IgD-negative memory B cell (primary cell): ENCODE measurements around the gene PTPRM. TPM values are rescaled to one million over a fixed set of nuclear protein-coding genes. Genes with fewer than 3 reads are reported as not detected.
A peak's percentile ranks its signal among the peaks of the same experiment; 100 is the strongest.

Experiments
- H3K27ac Mint-ChIP-seq, 3 donors: one replicate each; pipeline ENCODE4 v1.8.0; 2020 to 2022; ENCODE audit warnings: mild to moderate bottlenecking in 3 of 3, mixed read lengths in 3 of 3, moderate library complexity in 1 of 3
- H3K27me3 Mint-ChIP-seq: one replicate; pipeline ENCODE4 v1.8.0; 2021; ENCODE audit warnings: mixed read lengths
- H3K36me3 Mint-ChIP-seq: one replicate; pipeline ENCODE4 v1.8.0; 2020; ENCODE audit warnings: mild to moderate bottlenecking, mixed read lengths
- H3K4me1 Mint-ChIP-seq, 3 donors: one replicate each; pipeline ENCODE4 v1.8.0; 2020 to 2022; ENCODE audit warnings: mixed read lengths in 3 of 3, mild to moderate bottlenecking in 1 of 3
- H3K4me3 Mint-ChIP-seq, 4 donors: one replicate each; pipeline ENCODE4 v1.8.0; 2020 to 2022; ENCODE audit warnings: mild to moderate bottlenecking in 4 of 4, mixed read lengths in 4 of 4, moderate library complexity in 3 of 4
- H3K9me3 Mint-ChIP-seq, 3 donors: one replicate each; pipeline ENCODE4 v1.8.0; 2020 to 2021; ENCODE audit warnings: mixed read lengths in 3 of 3, mild to moderate bottlenecking in 1 of 3
- polyA plus RNA-seq: library from polyadenylated mRNA; unstranded; fragments of 300-500 nt; fragmentation: Illumina TruSeq; gene quantifications from one replicate; pipeline ENCODE4 v1.2.3, GENCODE V29; 2021

Gene PTPRM
- polyA plus RNA-seq, 1 donor from 2014 or later, result 0.61 TPM

DNA sequence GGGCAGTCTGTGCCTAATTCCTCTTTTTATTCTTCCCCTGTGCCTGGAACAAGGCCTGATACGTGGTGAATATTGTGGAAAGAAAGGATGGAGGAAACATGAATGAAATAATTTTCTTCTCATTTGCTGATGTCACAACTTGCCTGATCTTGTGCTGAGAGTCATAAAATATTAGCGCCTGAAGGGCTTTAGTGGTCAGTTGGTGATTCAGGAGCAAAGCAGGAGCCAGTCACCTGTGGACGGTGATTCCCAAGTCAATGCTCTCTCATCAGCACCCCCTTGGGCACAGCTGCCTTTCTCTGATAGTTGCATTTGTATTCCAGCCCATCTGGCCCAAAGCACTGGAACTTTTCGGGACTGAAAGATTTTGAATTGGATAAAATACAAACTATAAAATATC is 539.5 kb downstream of the PTPRM start:
- no peak overlapping the region for H3K4me3 Mint-ChIP-seq
- H3K9me3 Mint-ChIP-seq, result peaks cover 0 to 11% (median 3%) of the 10 kb centered on the region in 3 donors
- no peaks in the 10 kb centered on the region for H3K36me3 Mint-ChIP-seq
- H3K27ac Mint-ChIP-seq, result no peak overlapping the region
- no peaks in the 10 kb centered on the region for H3K27me3 Mint-ChIP-seq
- no peaks in the 10 kb centered on the region for H3K4me1 Mint-ChIP-seq

DNA sequence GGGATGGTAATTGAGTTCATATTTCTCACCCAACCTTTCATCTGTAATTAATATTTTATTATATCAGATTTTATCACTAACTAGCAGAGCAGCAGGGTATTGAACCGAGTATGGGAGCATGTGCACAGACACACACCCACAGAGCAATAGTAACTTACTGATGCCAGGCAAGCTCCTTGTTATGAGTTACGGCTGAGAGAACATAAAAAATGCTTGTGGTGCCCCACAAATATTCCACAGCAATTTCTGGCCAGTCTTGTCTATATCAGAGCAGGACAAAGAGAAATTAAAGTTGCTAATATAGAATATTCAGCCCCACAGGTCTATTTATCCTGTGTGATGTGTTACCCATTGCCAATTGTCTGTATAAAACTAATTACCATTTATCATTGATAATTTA is 540.3 kb downstream of the PTPRM start:
- Mint-ChIP-seq H3K4me1 (no peaks in the 10 kb centered on the region), H3K27ac (no peak overlapping the region), H3K9me3 (peaks cover 0 to 10% (median 3%) of the 10 kb centered on the region in 3 donors), H3K4me3 (no peak overlapping the region), H3K27me3 (no peaks in the 10 kb centered on the region), H3K36me3 (no peaks in the 10 kb centered on the region)

DNA sequence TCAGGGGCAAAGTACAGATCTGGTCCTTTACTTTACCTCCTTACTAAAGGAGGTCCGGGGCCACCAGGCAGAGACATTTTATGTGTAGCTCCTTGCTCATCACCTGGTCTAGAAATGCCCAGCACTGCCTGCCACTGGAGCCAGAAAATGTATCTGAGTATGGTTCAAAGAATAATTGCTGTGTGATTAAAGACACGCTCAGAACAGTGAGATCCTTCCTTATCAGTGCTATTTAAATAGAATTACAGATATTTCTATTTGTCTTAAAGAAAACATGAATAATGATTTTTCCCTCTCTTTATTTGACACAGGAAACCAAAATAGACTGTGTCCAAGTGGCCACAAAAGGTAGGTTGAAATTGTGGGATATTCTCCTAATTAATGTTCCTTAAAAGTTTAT is 547.4 kb downstream of the PTPRM start:
- Mint-ChIP-seq H3K4me1 (no peaks in the 10 kb centered on the region), H3K36me3 (no peaks in the 10 kb centered on the region), H3K27me3 (no peaks in the 10 kb centered on the region), H3K27ac (no peak overlapping the region), H3K4me3 (no peak overlapping the region), H3K9me3 (peaks cover 0 to 2% (median 0%) of the 10 kb centered on the region in 3 donors)

DNA sequence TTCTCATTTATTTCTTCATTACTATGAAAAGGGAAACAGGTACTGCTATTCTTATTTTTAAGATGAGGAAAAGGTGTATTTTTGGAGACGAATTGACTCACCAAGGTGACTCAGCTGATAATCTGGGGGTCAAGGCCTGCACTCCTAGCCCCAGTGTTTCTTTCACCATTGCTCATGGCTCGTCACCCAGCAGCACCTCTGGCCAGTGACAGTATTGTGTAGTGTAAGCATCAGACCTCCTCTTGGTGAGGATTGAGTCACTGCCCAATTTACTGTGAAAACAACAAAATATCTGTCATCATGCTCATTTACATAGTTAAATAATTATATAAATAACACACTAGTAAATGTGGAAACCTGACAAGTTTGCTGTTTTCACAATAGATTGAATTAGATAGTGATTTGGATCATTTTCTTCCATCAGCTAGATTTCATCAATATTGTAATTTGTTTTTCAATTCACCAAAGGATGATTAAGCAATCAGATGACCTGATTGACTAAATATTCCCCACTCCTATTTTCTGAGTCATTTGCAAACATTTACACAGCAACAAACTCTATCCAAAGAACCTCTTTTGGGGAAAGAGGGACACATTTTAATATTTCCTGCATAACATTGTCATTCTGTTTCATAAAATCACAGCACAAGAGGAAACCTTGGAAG is 549.4 kb downstream of the PTPRM start:
- no peaks in the 10 kb centered on the region for H3K36me3 Mint-ChIP-seq
- H3K27ac Mint-ChIP-seq, result no peak overlapping the region
- peaks cover 0 to 2% (median 0%) of the 10 kb centered on the region in 3 donors for H3K9me3 Mint-ChIP-seq
- no peak overlapping the region for H3K4me3 Mint-ChIP-seq
- no peaks in the 10 kb centered on the region for H3K4me1 Mint-ChIP-seq
- no peaks in the 10 kb centered on the region for H3K27me3 Mint-ChIP-seq

DNA sequence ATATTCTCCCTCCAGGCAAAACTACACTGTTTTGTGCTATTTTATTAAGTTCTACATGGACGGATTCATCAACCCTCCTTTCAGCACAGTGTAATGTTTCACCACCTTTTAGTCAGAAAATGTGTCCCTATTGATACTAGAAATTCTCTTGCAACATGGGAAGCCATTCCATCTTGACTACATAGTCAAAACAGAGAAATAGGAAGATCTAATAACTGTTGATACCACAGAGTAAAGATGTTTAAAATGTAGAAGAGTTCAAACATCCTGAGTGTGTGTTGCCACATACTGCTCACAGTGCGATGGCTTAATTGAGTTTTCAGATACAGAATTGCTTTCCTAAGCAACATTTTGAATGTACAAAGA is 549.9 kb downstream of the PTPRM start:
- H3K4me3 Mint-ChIP-seq, result no peak overlapping the region
- H3K27ac Mint-ChIP-seq, result no peak overlapping the region
- no peaks in the 10 kb centered on the region for H3K4me1 Mint-ChIP-seq
- H3K9me3 Mint-ChIP-seq, result peaks cover 0 to 2% (median 0%) of the 10 kb centered on the region in 3 donors
- H3K27me3 Mint-ChIP-seq, result no peaks in the 10 kb centered on the region
- no peaks in the 10 kb centered on the region for H3K36me3 Mint-ChIP-seq

DNA sequence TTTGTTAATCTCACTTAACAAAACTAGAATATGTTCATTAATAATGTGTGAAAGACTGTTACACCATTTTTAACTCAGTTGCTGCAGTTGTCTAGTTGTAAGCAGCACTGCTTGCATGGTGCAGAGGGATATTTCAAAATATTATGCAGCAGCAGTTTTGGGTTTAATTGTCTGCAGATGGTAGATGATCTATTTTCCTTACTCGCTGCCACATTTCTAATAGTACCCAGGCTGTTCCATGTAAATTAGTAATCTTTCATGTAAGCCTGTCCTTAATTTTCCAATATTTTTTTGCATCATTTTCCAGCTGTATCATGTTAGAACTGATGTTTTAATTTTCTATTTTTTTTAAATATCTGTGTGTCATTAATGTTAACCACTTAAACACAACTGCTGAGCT is 554.0 kb downstream of the PTPRM start:
- Mint-ChIP-seq H3K9me3 (no peaks in the 10 kb centered on the region), H3K4me1 (no peaks in the 10 kb centered on the region), H3K27me3 (no peaks in the 10 kb centered on the region), H3K27ac (no peak overlapping the region), H3K36me3 (no peaks in the 10 kb centered on the region), H3K4me3 (no peak overlapping the region)

DNA sequence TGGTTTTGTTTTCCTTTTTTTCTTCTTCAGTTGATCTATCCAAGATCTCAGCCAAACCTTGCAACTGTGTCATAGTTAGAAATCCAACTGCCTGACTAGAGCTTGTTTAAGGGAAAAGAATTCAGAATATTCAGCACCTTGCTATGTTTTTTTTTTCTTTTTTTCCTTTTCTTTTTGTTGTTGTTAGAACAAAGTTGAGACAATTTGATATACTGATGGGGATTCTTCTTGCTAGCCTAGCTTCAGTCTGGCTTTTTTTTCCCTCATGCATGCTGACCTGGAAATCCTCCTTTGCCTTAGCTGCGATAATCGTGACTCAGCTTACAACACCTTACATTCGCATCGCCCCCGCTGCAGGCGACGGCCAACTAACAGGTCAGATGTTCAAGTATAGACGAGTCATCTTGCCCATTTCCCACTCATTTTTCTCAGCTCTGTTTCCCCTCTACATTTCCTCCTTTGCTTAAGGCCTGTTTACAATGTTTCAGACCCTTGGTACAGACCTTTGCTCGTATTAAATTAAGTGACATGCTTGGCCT is 554.9 kb downstream of the PTPRM start:
- Mint-ChIP-seq H3K36me3 (no peaks in the 10 kb centered on the region), H3K4me1 (no peaks in the 10 kb centered on the region), H3K27me3 (no peaks in the 10 kb centered on the region), H3K4me3 (no peak overlapping the region), H3K27ac (no peak overlapping the region), H3K9me3 (peaks cover 0 to 5% (median 3%) of the 10 kb centered on the region in 3 donors)

DNA sequence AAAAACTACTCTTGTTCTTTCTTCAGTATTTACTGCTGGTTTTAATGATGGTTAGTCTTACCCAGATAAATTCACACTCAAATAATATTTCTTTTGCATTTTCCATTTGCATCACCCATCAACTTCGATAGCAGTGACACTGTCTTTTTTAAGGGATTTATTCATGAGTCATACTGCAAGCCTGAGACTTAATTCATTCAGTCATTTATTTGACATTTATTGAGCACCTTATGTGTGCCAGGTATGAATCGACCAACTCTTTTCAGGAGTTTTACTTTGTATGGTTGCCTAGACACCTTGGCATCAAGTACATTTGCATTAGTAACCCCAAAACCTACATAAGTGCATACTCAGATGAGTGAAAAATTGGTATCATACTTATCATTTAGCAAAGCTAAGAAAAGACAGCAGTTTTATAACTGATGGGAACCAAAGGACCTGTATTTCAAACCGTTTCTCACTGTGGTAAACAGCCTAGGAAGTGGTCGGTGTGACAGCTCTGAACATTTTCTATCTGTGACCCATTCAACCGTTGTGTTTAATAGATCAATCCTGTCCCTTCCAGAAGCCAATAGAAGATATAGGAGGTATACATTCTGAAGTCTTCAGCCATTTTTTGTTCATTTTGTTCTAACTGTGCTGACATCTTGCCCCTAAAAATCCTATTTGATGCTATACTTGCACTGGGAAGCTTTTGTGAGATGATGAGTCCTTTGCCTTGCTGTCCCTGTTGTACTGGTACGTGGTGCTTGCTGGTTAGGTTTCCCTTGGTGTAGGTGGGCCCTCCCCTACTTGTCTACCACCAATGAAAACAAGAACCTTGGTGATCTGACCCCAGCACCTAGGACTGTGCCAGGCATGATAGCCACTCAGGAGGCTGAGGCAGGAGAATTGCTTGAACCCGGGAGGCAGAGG is 557.4 kb downstream of the PTPRM start:
- Mint-ChIP-seq H3K9me3 (peaks cover 0 to 5% (median 4%) of the 10 kb centered on the region in 3 donors), H3K4me1 (no peaks in the 10 kb centered on the region), H3K27ac (peak overlapping the region in 1 of 3 donors; percentile 66), H3K4me3 (no peak overlapping the region), H3K27me3 (no peaks in the 10 kb centered on the region), H3K36me3 (no peaks in the 10 kb centered on the region)

DNA sequence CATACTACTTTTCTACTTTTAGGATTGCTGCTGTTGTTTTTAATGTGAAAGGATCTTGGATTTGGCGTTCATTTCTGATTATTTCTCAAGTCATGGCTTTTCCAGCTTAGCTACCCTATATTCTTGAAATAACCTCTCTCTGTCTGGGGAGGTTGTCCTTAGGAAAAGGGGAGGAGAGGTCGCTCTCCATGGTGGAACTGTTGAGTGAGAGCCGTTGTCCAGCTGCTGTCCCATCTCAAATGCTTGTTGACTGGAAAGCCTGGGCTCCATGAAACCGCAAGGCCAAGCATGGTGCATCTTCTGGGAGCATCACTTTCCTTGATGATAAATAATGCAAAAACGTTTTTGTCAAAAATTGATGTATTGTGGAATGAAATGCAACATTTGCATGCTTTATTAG is 563.0 kb downstream of the PTPRM start:
- no peak overlapping the region for H3K27ac Mint-ChIP-seq
- H3K4me3 Mint-ChIP-seq, result no peak overlapping the region
- no peaks in the 10 kb centered on the region for H3K27me3 Mint-ChIP-seq
- H3K4me1 Mint-ChIP-seq, result no peaks in the 10 kb centered on the region
- H3K36me3 Mint-ChIP-seq, result no peaks in the 10 kb centered on the region
- H3K9me3 Mint-ChIP-seq, result peaks cover 5 to 8% (median 7%) of the 10 kb centered on the region in 3 donors

DNA sequence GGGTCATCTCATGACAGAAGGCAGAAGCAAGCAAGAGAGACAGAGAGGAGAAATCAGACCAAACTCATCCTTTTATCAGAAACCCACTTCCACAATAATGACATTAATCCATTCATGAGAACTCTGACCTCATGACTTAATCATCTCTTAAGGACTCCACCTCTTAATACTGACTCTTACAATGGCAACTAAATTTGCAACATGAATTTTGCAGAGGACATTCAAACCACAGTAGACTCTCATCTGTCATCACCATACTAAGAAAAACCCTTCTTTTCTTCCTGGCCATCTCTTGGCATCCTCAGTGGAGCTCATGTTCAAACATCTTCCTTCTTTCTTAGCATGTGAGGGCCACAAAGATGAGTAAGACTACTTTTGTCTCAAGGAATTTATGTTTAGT is 565.9 kb downstream of the PTPRM start:
- no peaks in the 10 kb centered on the region for H3K36me3 Mint-ChIP-seq
- H3K27ac Mint-ChIP-seq, result peak overlapping the region in 1 of 3 donors; percentile 41
- H3K9me3 Mint-ChIP-seq, result peaks cover 1 to 7% (median 5%) of the 10 kb centered on the region in 3 donors
- no peaks in the 10 kb centered on the region for H3K27me3 Mint-ChIP-seq
- no peaks in the 10 kb centered on the region for H3K4me1 Mint-ChIP-seq
- H3K4me3 Mint-ChIP-seq, result no peak overlapping the region

DNA sequence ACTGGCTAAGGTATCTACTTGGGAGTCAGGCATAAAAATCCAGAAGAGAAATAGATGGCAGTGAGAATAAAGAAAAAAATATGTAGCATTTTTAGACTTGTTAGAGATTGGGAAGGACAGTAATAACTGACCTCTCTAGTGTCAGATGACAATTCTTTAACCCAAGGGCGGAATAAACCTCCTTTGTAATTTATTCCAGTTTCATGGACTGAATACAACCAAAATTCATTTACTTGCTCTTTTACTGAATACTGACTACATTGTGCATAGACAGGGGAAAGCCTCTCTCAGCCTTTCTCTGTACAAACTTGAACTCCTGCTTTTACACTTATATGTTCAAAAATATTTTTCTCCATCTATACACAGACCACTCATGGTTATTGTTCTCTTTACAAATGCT is 566.8 kb downstream of the PTPRM start:
- no peaks in the 10 kb centered on the region for H3K36me3 Mint-ChIP-seq
- H3K9me3 Mint-ChIP-seq, result peaks cover 1 to 7% (median 7%) of the 10 kb centered on the region in 3 donors
- peaks cover 1% of the 10 kb centered on the region for H3K27me3 Mint-ChIP-seq
- no peak overlapping the region for H3K27ac Mint-ChIP-seq
- no peaks in the 10 kb centered on the region for H3K4me1 Mint-ChIP-seq
- H3K4me3 Mint-ChIP-seq, result no peak overlapping the region

DNA sequence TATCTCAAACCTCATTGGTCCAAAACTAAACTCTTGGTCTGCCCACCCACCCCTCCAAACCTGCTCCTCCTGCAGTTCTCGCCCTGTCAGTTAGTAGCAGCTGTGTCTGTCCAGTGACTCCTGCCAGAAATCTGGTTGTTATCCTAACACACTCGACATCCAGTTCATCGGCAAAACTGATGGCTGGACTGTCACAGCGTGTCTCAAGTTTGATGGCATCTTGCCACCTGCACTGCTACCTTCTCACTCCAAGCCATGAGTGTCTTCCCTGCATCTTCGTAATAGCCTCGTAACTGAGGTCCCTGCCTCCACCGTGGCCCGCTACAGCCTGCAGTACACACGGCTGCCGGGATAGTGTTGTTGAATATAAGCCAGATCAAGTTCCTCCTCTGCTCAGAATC is 572.0 kb downstream of the PTPRM start:
- Mint-ChIP-seq H3K27ac (no peak overlapping the region), H3K4me1 (no peaks in the 10 kb centered on the region), H3K4me3 (no peak overlapping the region), H3K36me3 (no peaks in the 10 kb centered on the region), H3K9me3 (peaks cover 0 to 5% (median 3%) of the 10 kb centered on the region in 3 donors), H3K27me3 (peaks cover 3% of the 10 kb centered on the region)

DNA sequence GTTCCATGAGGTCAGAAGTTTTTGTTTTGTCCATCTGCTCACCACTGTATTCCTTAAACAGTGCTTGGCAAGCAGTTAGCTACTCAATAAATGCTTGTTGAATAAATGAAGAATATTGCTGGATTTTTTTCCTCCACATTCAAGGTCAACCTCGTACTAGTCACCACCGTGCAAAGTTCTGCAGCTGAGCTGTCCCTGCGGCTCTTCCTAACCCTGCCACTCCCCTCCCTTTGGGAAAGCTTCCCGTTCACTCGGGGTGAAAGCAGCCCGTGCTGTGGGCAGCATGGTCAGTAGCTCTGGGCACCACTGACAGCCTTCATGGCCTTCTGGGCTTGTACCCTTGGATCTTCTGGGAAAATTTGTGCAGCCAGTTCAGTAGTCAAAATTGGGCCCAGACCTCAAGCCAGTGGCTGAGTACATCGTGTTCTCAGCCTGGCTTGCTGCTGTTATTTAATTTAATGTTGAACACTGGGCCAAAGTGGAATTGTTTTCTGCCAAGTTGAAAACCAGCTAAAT is 572.8 kb downstream of the PTPRM start:
- no peaks in the 10 kb centered on the region for H3K4me1 Mint-ChIP-seq
- H3K4me3 Mint-ChIP-seq, result no peak overlapping the region
- peaks cover 3 to 8% (median 3%) of the 10 kb centered on the region in 3 donors for H3K9me3 Mint-ChIP-seq
- H3K27ac Mint-ChIP-seq, result no peak overlapping the region
- H3K36me3 Mint-ChIP-seq, result no peaks in the 10 kb centered on the region
- peaks cover 3% of the 10 kb centered on the region for H3K27me3 Mint-ChIP-seq

DNA sequence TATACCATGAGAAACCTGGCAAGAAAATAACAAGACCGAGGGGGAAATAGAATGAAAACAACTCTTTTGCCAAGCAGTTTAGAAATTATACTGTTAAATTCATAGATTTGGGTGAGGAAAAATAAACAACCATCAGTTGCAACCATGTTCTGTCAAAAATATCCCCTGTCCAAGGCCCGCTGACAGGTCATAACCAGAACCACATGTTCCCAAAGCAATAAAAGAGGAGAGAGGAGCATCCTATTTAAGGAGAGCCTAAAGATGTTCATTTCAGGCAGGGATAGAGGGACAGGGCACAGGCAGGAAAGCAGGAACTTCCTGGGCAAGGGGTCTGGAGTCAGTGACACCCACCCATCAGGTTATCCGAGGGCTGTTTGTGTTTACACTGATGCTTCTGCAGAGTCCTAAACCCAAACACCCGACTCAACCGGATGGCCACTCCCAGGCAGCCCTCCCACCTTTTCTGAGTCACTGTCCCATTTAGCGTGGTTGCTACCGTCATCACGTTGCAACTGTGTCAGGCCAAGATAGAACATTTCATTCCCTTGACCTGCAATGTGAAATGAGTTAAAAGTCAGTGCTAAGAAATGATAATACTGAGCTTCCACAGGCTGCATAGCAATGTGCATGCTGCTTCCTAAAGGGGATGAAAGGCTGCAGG is 573.9 kb downstream of the PTPRM start:
- Mint-ChIP-seq H3K27ac (no peak overlapping the region), H3K4me1 (no peaks in the 10 kb centered on the region), H3K36me3 (no peaks in the 10 kb centered on the region), H3K27me3 (peaks cover 3% of the 10 kb centered on the region), H3K9me3 (peaks cover 3 to 9% (median 4%) of the 10 kb centered on the region in 3 donors), H3K4me3 (no peak overlapping the region)
